Fibroblast of lung (primary cell): Measurements from ENCODE around the gene ANXA9. TPM values are rescaled to one million over a fixed set of nuclear protein-coding genes. Genes with fewer than 3 reads are reported as not detected.

Experiments used
- DNase-seq, 2 donors: peaks; one replicate each; pipeline versions ENCODE4 v3.0.0 to v3.0.0-alpha.2; 2010; ENCODE audit warnings: low read depth in 2 of 2
- H2AFZ ChIP-seq: 2 replicates; pipeline ENCODE4 v1.5.1; 2012; ENCODE audit warnings: low read length, control low read depth, inconsistent platforms
- H3K27ac ChIP-seq: 2 replicates; pipeline ENCODE4 v1.5.1; 2011; ENCODE audit warnings: low read length, control low read depth; ENCODE audit not compliant: insufficient read depth
- H3K27me3 ChIP-seq: 2 replicates; pipeline ENCODE4 v1.5.1; 2011; ENCODE audit warnings: mild to moderate bottlenecking, low read length; ENCODE audit not compliant: control insufficient read depth, insufficient read depth
- H3K36me3 ChIP-seq: 2 replicates; pipeline ENCODE4 v1.5.1; 2011; ENCODE audit warnings: low read length; ENCODE audit not compliant: control insufficient read depth, insufficient read depth
- H3K4me1 ChIP-seq: 2 replicates; pipeline ENCODE4 v1.5.1; 2011; ENCODE audit warnings: low read length; ENCODE audit not compliant: control insufficient read depth, insufficient read depth; ENCODE audit errors: extremely low read depth
- H3K4me2 ChIP-seq: 2 replicates; pipeline ENCODE4 v1.5.1; 2011; ENCODE audit warnings: low read length, control low read depth; ENCODE audit not compliant: insufficient read depth; ENCODE audit errors: extremely low read depth
- H3K4me3 ChIP-seq, 4 experiments: fragments of 200-600 bp in 1 of 4; sonication (generic) in 1 of 4; replicated peaks in 1 of 4; 2 replicates each; pipeline ENCODE4 v1.5.1; 2011 to 2016; ENCODE audit warnings: low read length in 4 of 4, low read depth in 3 of 4, mild to moderate bottlenecking in 3 of 4, control low read depth in 2 of 4, inconsistent platforms in 1 of 4, mixed read lengths in 1 of 4; ENCODE audit not compliant: insufficient read depth in 1 of 4; ENCODE audit errors: control extremely low read depth in 1 of 4
- H3K79me2 ChIP-seq: 2 replicates; pipeline ENCODE4 v1.5.1; 2012; ENCODE audit warnings: mild to moderate bottlenecking, low read length, inconsistent platforms; ENCODE audit not compliant: control insufficient read depth, insufficient read depth
- H3K9ac ChIP-seq: 2 replicates; pipeline ENCODE4 v1.5.1; 2011; ENCODE audit warnings: mild to moderate bottlenecking, low read length, control low read depth; ENCODE audit not compliant: insufficient read depth
- H3K9me3 ChIP-seq: 2 replicates; pipeline ENCODE4 v1.5.1; 2012; ENCODE audit warnings: low read depth, low read length; ENCODE audit not compliant: control insufficient read depth, insufficient read depth
- H4K20me1 ChIP-seq: 2 replicates; pipeline ENCODE4 v1.5.1; 2011; ENCODE audit warnings: low read length; ENCODE audit not compliant: control insufficient read depth, insufficient read depth; ENCODE audit errors: extremely low read depth
- CTCF ChIP-seq, 2 donors: IDR thresholded peaks in 1 of 2; conservative IDR thresholded peaks in 1 of 2; 1 replicate in 1 of 2; 2 replicates in 1 of 2; pipeline ENCODE4 v1.5.1; 2011 to 2012; ENCODE audit warnings: low read length in 2 of 2, control low read depth in 1 of 2, inconsistent platforms in 1 of 2, low read depth in 1 of 2, mild to moderate bottlenecking in 1 of 2
- EZH2 ChIP-seq: IDR thresholded peaks from 2 replicates; pipeline ENCODE4 v1.5.1; 2012; ENCODE audit warnings: low read length, control low read depth, mild to moderate bottlenecking; ENCODE audit errors: missing control alignments
- polyA plus RNA-seq, 2 donors: library from polyadenylated mRNA; depleted of rRNA in 1 of 2; stranded (reverse) in 1 of 2; unstranded in 1 of 2; fragments of >200 nt; gene quantifications; 2 replicates each; pipeline ENCODE4 v1.2.1, GENCODE V29; 2011 to 2012; ENCODE audit warnings: missing spikeins in 1 of 2
- total RNA-seq: library from RNA; depleted of rRNA; stranded (reverse); fragments of >200 nt; gene quantifications from 2 replicates; pipeline ENCODE4 v1.2.1, GENCODE V29; 2014

ANXA9 gene
- total and polyA plus RNA-seq, 2 donors (not counting 1 experiment from before 2014, with no cell fraction given) = 0.07 to 0.33 TPM

GRCh38 chr1:150981177-150981804 is 801 bp upstream of the ANXA9 start:
- no peak overlapping the region for H3K4me3 ChIP-seq
- H3K27me3 ChIP-seq = no peaks in the 10 kb centered on the region
- no peak overlapping the region for H3K4me2 ChIP-seq
- peaks cover 12% of the 10 kb centered on the region for H3K4me1 ChIP-seq
- H4K20me1 ChIP-seq = no peaks in the 10 kb centered on the region
- no peaks in the 10 kb centered on the region for H3K36me3 ChIP-seq
- H3K9me3 ChIP-seq = no peaks in the 10 kb centered on the region
- no peak overlapping the region for H3K9ac ChIP-seq
- TF ChIP-seq EZH2 (no peak), CTCF (conservative IDR thresholded peaks at IDR 0.05 in 1 of 2, IDR thresholded peaks at IDR 0.05 in 1 of 2; ENCODE audit: low read depth in 1 of 2, low read length in 2 of 2) (no peak)
- DNase-seq = no peak
- H3K79me2 ChIP-seq = no peaks in the 10 kb centered on the region
- no peak overlapping the region for H3K27ac ChIP-seq
- no peak overlapping the region for H2AFZ ChIP-seq

GRCh38 chr1:150985179-150985825 is 3.2 kb downstream of the ANXA9 start:
- Histone ChIP-seq H3K4me1 (no peaks in the 10 kb centered on the region), H3K79me2 (no peaks in the 10 kb centered on the region), H3K27ac (no peak overlapping the region), H3K36me3 (no peaks in the 10 kb centered on the region), H4K20me1 (no peaks in the 10 kb centered on the region), H3K4me2 (no peak overlapping the region), H3K9me3 (no peaks in the 10 kb centered on the region), H3K9ac (no peak overlapping the region), H2AFZ (no peak overlapping the region), H3K27me3 (no peaks in the 10 kb centered on the region), H3K4me3 (no peak overlapping the region)
- no peak for TF ChIP-seq CTCF (conservative IDR thresholded peaks at IDR 0.05 in 1 of 2, IDR thresholded peaks at IDR 0.05 in 1 of 2; ENCODE audit: low read depth in 1 of 2, low read length in 2 of 2)
- TF ChIP-seq EZH2 = no peak
- no peak for DNase-seq

- Histone ChIP-seq H3K4me3 (no peak overlapping the region), H2AFZ (no peak overlapping the region), H3K4me1 (no peaks in the 10 kb centered on the region), H3K79me2 (no peaks in the 10 kb centered on the region), H3K9me3 (no peaks in the 10 kb centered on the region), H3K27ac (no peak overlapping the region), H3K9ac (no peak overlapping the region), H3K27me3 (no peaks in the 10 kb centered on the region), H3K4me2 (no peak overlapping the region), H4K20me1 (no peaks in the 10 kb centered on the region), H3K36me3 (no peaks in the 10 kb centered on the region)
- DNase-seq = no peak
- TF ChIP-seq CTCF (conservative IDR thresholded peaks at IDR 0.05 in 1 of 2, IDR thresholded peaks at IDR 0.05 in 1 of 2; ENCODE audit: low read depth in 1 of 2, low read length in 2 of 2) = no peak
- no peak for TF ChIP-seq EZH2
Observed at GRCh38 chr1:150987924-150988323, 5.8 kb downstream of the ANXA9 start.
